ENCODE data around the gene DOP1B.
"Not testable (repeated sequence)": the region's sequence is repeated elsewhere in the genome, so short reads cannot be mapped to it uniquely, and the experiment has no call there.

The DOP1B gene

GRCh38 chr21:36134803-36135390 lies 21.7 kb upstream of the DOP1B start, which contains the start of gene CBR3:
Gene CBR3, plus strand, starts transcription at chr21:36135079. Its CDS starts 114 bp downstream, at chr21:36135193.
- DNase-seq: peak; percentile 62
- in situ Hi-C loops (cut with HindIII; ENCODE audit: low pct_ligation_motif_present, low pct_unique_long_range_greater_than_20kb, low sequenced_read_pairs): no loop called here

GRCh38 chr21:36135391-36136102 lies 21.1 kb upstream of the DOP1B start:
- in situ Hi-C loops (cut with HindIII; ENCODE audit: low pct_ligation_motif_present, low pct_unique_long_range_greater_than_20kb, low sequenced_read_pairs): no loop called here
- peak; percentile 73 for DNase-seq

GRCh38 chr21:36139791-36140190 lies 16.8 kb upstream of the DOP1B start:
- DNase-seq; in situ Hi-C loops (cut with HindIII; ENCODE audit: low pct_ligation_motif_present, low pct_unique_long_range_greater_than_20kb, low sequenced_read_pairs): not testable (repeated sequence)

GRCh38 chr21:36141513-36141925 lies 15.1 kb upstream of the DOP1B start:
- peak; percentile 89 for DNase-seq
- in situ Hi-C loops (cut with HindIII; ENCODE audit: low pct_ligation_motif_present, low pct_unique_long_range_greater_than_20kb, low sequenced_read_pairs): no loop called here

- DNase-seq; in situ Hi-C loops (cut with HindIII; ENCODE audit: low pct_ligation_motif_present, low pct_unique_long_range_greater_than_20kb, low sequenced_read_pairs): not testable (repeated sequence)
These were observed 12.4 kb upstream of the DOP1B start for GRCh38 chr21:36144233-36144632.

- in situ Hi-C loops (cut with HindIII; ENCODE audit: low pct_ligation_motif_present, low pct_unique_long_range_greater_than_20kb, low sequenced_read_pairs): no loop called here
These were observed 11.4 kb upstream of the DOP1B start for GRCh38 chr21:36145259-36145658.

GRCh38 chr21:36147911-36148310 lies 8.7 kb upstream of the DOP1B start:
- in situ Hi-C loops (cut with HindIII; ENCODE audit: low pct_ligation_motif_present, low pct_unique_long_range_greater_than_20kb, low sequenced_read_pairs): no loop called here
- DNase-seq: no peak

More at GRCh38 chr21:36145259-36145658, 11.4 kb upstream of the DOP1B start:
- DNase-seq: no peak

GRCh38 chr21:36148886-36149285 lies 7.7 kb upstream of the DOP1B start:
- DNase-seq: no peak
- in situ Hi-C loops (cut with HindIII; ENCODE audit: low pct_ligation_motif_present, low pct_unique_long_range_greater_than_20kb, low sequenced_read_pairs): no loop called here

GRCh38 chr21:36149788-36150711 lies 6.6 kb upstream of the DOP1B start:
- in situ Hi-C loops (cut with HindIII; ENCODE audit: low pct_ligation_motif_present, low pct_unique_long_range_greater_than_20kb, low sequenced_read_pairs): no loop called here
- no peak for DNase-seq

- in situ Hi-C loops (cut with HindIII; ENCODE audit: low pct_ligation_motif_present, low pct_unique_long_range_greater_than_20kb, low sequenced_read_pairs): no loop called here
- no peak for DNase-seq
These were observed 853 bp upstream of the DOP1B start for GRCh38 chr21:36155603-36156338.

GRCh38 chr21:36156339-36156814 lies 247 bp upstream of the DOP1B start:
- in situ Hi-C loops (cut with HindIII; ENCODE audit: low pct_ligation_motif_present, low pct_unique_long_range_greater_than_20kb, low sequenced_read_pairs): no loop called here
- peak; percentile 93 for DNase-seq

- in situ Hi-C loops (cut with HindIII; ENCODE audit: low pct_ligation_motif_present, low pct_unique_long_range_greater_than_20kb, low sequenced_read_pairs): no loop called here
- DNase-seq: no peak
These were observed 2.8 kb downstream of the DOP1B start for GRCh38 chr21:36159356-36159921.

GRCh38 chr21:36160850-36161178 lies 4.2 kb downstream of the DOP1B start:
- DNase-seq: no peak
- in situ Hi-C loops (cut with HindIII; ENCODE audit: low pct_ligation_motif_present, low pct_unique_long_range_greater_than_20kb, low sequenced_read_pairs): no loop called here

GRCh38 chr21:36162631-36163030 lies 6.0 kb downstream of the DOP1B start:
- in situ Hi-C loops (cut with HindIII; ENCODE audit: low pct_ligation_motif_present, low pct_unique_long_range_greater_than_20kb, low sequenced_read_pairs): no loop called here
- DNase-seq: no peak

GRCh38 chr21:36163750-36164741 lies 7.4 kb downstream of the DOP1B start:
- DNase-seq: no peak
- in situ Hi-C loops (cut with HindIII; ENCODE audit: low pct_ligation_motif_present, low pct_unique_long_range_greater_than_20kb, low sequenced_read_pairs): no loop called here

GRCh38 chr21:36165356-36165755 lies 8.7 kb downstream of the DOP1B start:
- no peak for DNase-seq
- in situ Hi-C loops (cut with HindIII; ENCODE audit: low pct_ligation_motif_present, low pct_unique_long_range_greater_than_20kb, low sequenced_read_pairs): no loop called here

GRCh38 chr21:36166705-36167104 lies 10.1 kb downstream of the DOP1B start:
- in situ Hi-C loops (cut with HindIII; ENCODE audit: low pct_ligation_motif_present, low pct_unique_long_range_greater_than_20kb, low sequenced_read_pairs): no loop called here
- DNase-seq: no peak

Data from ACHN (cell line).